ENCODE data around the gene LTBR.
A peak's percentile ranks its signal among the peaks of the same experiment; 100 is the strongest.

The LTBR gene

GRCh38 chr12:6418796-6419195 is 34.8 kb downstream of the LTBR start:
- no peak overlapping the region for H3K4me3 ChIP-seq (ENCODE audit: control insufficient read depth, low read depth, low read length)
- no peak for TF ChIP-seq CTCF (conservative IDR thresholded peaks at IDR 0.05; ENCODE audit: control insufficient read depth, insufficient read depth, low read depth, low read length)
- DNase-seq (ENCODE audit: low read depth): no peak

- H3K4me3 ChIP-seq (ENCODE audit: control insufficient read depth, low read depth, low read length): no peak overlapping the region
- TF ChIP-seq CTCF (conservative IDR thresholded peaks at IDR 0.05; ENCODE audit: control insufficient read depth, insufficient read depth, low read depth, low read length): no peak
- no peak for DNase-seq (ENCODE audit: low read depth)
Observed at GRCh38 chr12:6420364-6420763, 36.4 kb downstream of the LTBR start.

GRCh38 chr12:6423267-6424007 is 39.5 kb downstream of the LTBR start:
- TF ChIP-seq CTCF (conservative IDR thresholded peaks at IDR 0.05; ENCODE audit: control insufficient read depth, insufficient read depth, low read depth, low read length): peak; percentile 86
- H3K4me3 ChIP-seq (ENCODE audit: control insufficient read depth, low read depth, low read length): no peak overlapping the region
- DNase-seq (ENCODE audit: low read depth): peak; percentile 94

GRCh38 chr12:6424008-6424347 is 40.0 kb downstream of the LTBR start:
- H3K4me3 ChIP-seq (ENCODE audit: control insufficient read depth, low read depth, low read length): no peak overlapping the region
- no peak for TF ChIP-seq CTCF (conservative IDR thresholded peaks at IDR 0.05; ENCODE audit: control insufficient read depth, insufficient read depth, low read depth, low read length)
- DNase-seq (ENCODE audit: low read depth): no peak

DNA sequence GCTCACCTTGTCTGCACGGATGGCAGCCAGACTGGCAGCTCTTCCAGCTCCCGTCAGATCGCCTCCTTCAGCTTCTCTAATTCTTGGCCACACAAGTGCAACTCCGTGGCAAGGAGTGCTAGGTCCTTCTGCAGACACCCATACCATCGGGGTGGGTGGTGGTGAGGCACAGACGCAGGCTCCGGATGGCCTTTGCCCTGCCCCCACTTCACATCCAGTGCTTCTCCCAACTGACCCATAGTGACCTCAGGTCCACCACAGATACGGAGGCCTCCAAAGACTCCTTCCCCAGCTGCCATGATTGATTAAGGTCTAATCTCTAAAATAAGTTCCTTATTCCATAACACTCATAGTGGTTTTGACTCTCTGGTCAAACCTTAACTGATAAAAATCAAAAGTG is 40.9 kb downstream of the LTBR start:
- no peak overlapping the region for H3K4me3 ChIP-seq (ENCODE audit: control insufficient read depth, low read depth, low read length)
- DNase-seq (ENCODE audit: low read depth): no peak
- TF ChIP-seq CTCF (conservative IDR thresholded peaks at IDR 0.05; ENCODE audit: control insufficient read depth, insufficient read depth, low read depth, low read length): no peak

DNA sequence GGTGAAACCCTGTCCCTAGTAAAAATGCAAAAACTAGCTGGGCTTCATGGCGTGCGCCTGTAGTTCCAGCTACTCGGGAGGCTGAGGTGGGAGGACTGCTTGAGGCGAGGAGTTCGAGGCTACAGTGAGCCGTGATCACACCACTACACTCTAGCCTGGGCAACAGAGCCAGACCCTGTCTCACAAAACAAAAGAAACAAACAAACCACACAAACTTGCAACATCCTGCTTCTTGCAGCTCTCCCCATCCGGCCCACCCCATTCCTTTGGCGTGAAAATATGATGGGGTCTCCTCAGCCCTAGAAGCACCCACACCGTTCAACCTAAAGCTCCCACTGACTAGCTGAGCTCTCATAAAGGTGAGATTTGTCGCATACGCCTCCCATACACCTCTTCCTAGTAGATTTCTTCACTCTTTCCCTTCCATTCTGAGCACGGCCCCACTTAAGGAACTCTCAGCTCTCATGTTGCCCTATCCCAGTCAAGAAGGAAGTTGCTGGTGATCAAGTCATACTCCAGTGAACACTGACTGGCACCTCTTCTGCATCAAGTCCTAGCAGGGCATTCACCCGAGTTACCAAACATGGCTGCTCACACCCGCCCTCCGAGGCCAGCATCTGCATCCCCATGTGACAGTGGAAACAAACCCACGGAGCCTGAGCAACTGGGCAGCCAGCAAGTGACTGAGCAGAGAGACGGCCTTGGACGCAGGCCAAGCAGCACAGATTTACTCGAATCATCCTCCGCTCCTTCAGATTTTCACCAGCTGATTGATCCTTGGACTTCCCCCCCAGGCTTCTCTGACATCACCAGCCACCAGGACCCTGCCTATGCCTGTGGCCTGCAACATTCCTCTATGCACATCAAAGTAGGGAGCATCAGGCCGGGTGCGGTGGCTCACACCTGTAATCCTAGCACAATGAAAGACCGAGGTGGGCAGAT is 41.9 kb downstream of the LTBR start:
- no peak for TF ChIP-seq CTCF (conservative IDR thresholded peaks at IDR 0.05; ENCODE audit: control insufficient read depth, insufficient read depth, low read depth, low read length)

More for the DNA sequence above, 41.9 kb downstream of the LTBR start:
- peak; percentile 22 for DNase-seq (ENCODE audit: low read depth)
- no peak overlapping the region for H3K4me3 ChIP-seq (ENCODE audit: control insufficient read depth, low read depth, low read length)

Measured in fibroblast of mammary gland (primary cell).